A549 (cell line): ENCODE data around the gene KIF5C. TPM values are rescaled to one million over a fixed set of nuclear protein-coding genes. Genes with fewer than 3 reads are reported as not detected.

ENCODE experiments used
- ATAC-seq, 2 experiments: fragments of 200-7000 bp in 1 of 2; fragments of >200 bp in 1 of 2; cut with Nextera tagmentation in 1 of 2; cut with Tn5 transposase in 1 of 2; 3 replicates each; pipeline versions ENCODE4 v1.8.0 to v1.9.1; 2018 to 2020; ENCODE audit warnings: mild to moderate bottlenecking in 1 of 2, moderate library complexity in 1 of 2
- CTCF ChIA-PET: fragments of 300-600 bp; sonication (Branson Sonifier 250); formaldehyde crosslinking; extraction: SDS; loops from one replicate; lab custom pipeline; 2021; ENCODE audit warnings: antibody characterized with exemption, inconsistent platforms; lab: Yijun Ruan, JAX
- POLR2A ChIA-PET: fragments of 350-600 bp; formaldehyde crosslinking; extraction: SDS; loops from one replicate; lab custom pipeline; 2021; ENCODE audit warnings: antibody characterized with exemption, inconsistent platforms; lab: Yijun Ruan, JAX
- DNase-seq, 2 experiments: peaks; one replicate each; pipeline versions ENCODE4 v3.0.0 to v3.0.0-alpha.2; 2011 to 2016; ENCODE audit warnings: low read depth in 1 of 2, low spot score in 1 of 2
- FAIRE-seq: peaks from 2 replicates; lab custom pipeline; 2011; peaks lifted over from hg19 to GRCh38; lab: Jason Lieb, UNC
- H3K27ac ChIP-seq, 2 experiments: fragments of >200 bp; sonication (Bioruptor Twin); formaldehyde crosslinking; 3 replicates each; pipeline ENCODE4 v1.5.1; 2016 to 2017
- H3K4me1 ChIP-seq: fragments of >200 bp; sonication (Bioruptor Twin); formaldehyde crosslinking; 3 replicates; pipeline ENCODE4 v1.6.1; 2016
- H3K4me2 ChIP-seq: fragments of >200 bp; sonication (Bioruptor Twin); formaldehyde crosslinking; 3 replicates; pipeline ENCODE4 v1.6.1; 2016
- H3K4me3 ChIP-seq: fragments of >200 bp; sonication (Bioruptor Twin); formaldehyde crosslinking; 3 replicates; pipeline ENCODE4 v1.5.1; 2016
- H3K9me3 ChIP-seq: fragments of >200 bp; sonication (Bioruptor Twin); formaldehyde crosslinking; 3 replicates; pipeline ENCODE4 v1.6.1; 2016
- BHLHE40 ChIP-seq: IDR thresholded peaks from 2 replicates; pipeline ENCODE4 v1.6.1; 2012; ENCODE audit warnings: low read depth, low read length, inconsistent platforms
- CBX2 ChIP-seq: fragments of 200-600 bp; sonication (generic); IDR thresholded peaks from 2 replicates; pipeline ENCODE4 v1.6.1; 2016; ENCODE audit warnings: low read depth, mild to moderate bottlenecking, borderline replicate concordance
- CBX8 ChIP-seq: fragments of 200-600 bp; sonication (generic); IDR thresholded peaks from 2 replicates; pipeline ENCODE4 v1.6.1; 2016
- CEBPB ChIP-seq, 2 experiments: fragments of >200 bp in 1 of 2; sonication (Bioruptor Twin) in 1 of 2; formaldehyde crosslinking in 1 of 2; IDR thresholded peaks; 2 replicates each; pipeline ENCODE4 v1.6.1; 2012 to 2016
- CHD2 ChIP-seq: fragments of 150-350 bp; IDR thresholded peaks from 2 replicates; pipeline ENCODE4 v1.6.1; 2014; ENCODE audit warnings: low read length; ENCODE audit not compliant: partially characterized antibody
- CHD4 ChIP-seq: fragments of 200-600 bp; sonication (generic); IDR thresholded peaks from 2 replicates; pipeline ENCODE4 v1.6.1; 2016; ENCODE audit warnings: antibody characterized with exemption, mild to moderate bottlenecking, borderline replicate concordance
- EHF ChIP-seq: fragments of 250-450 bp; sonication (Bioruptor Pico); IDR thresholded peaks from 2 replicates; pipeline ENCODE4 v1.5.0; 2020; ENCODE audit warnings: mild to moderate bottlenecking
- EHMT2 ChIP-seq: fragments of 200-600 bp; sonication (generic); IDR thresholded peaks from 2 replicates; pipeline ENCODE4 v1.6.1; 2016; ENCODE audit warnings: antibody characterized with exemption, low read depth, mild to moderate bottlenecking, moderate library complexity
- EP300 ChIP-seq, 2 experiments: fragments of >200 bp; sonication (Bioruptor Twin); formaldehyde crosslinking; IDR thresholded peaks; 2 replicates in 1 of 2; 3 replicates in 1 of 2; pipeline ENCODE4 v1.6.1; 2016 to 2017
- FOSL2 ChIP-seq, 2 experiments: fragments of 450-650 bp in 1 of 2; fragments of >200 bp in 1 of 2; sonication (Bioruptor Twin) in 1 of 2; formaldehyde crosslinking; IDR thresholded peaks; 2 replicates each; pipeline versions ENCODE4 v1.5.0 to v1.6.1; 2016 to 2020; ENCODE audit warnings: mild to moderate bottlenecking in 1 of 2, moderate library complexity in 1 of 2
- FOXS1 ChIP-seq: fragments of 250-450 bp; sonication (Bioruptor Pico); IDR thresholded peaks from 2 replicates; pipeline ENCODE4 v1.5.0; 2020; ENCODE audit warnings: mild to moderate bottlenecking, moderate library complexity
- GATA3 ChIP-seq: IDR thresholded peaks from 2 replicates; pipeline ENCODE4 v1.6.1; 2012; ENCODE audit warnings: borderline replicate concordance
- HOXA7 ChIP-seq: fragments of 250-450 bp; sonication (Bioruptor Pico); IDR thresholded peaks from 2 replicates; pipeline ENCODE4 v1.5.0; 2020; ENCODE audit warnings: mild to moderate bottlenecking, moderate library complexity
- JUN ChIP-seq, 2 experiments: fragments of >200 bp; sonication (Bioruptor Twin); formaldehyde crosslinking; IDR thresholded peaks; 2 replicates in 1 of 2; 3 replicates in 1 of 2; pipeline ENCODE4 v1.6.1; 2016 to 2017
- KDM1A ChIP-seq: fragments of 200-600 bp; sonication (generic); IDR thresholded peaks from 2 replicates; pipeline ENCODE4 v1.6.1; 2016; ENCODE audit warnings: low read depth, mild to moderate bottlenecking
- MAFK ChIP-seq: fragments of 450-650 bp; IDR thresholded peaks from 2 replicates; pipeline ENCODE4 v1.6.1; 2014; ENCODE audit not compliant: partially characterized antibody
- MAZ ChIP-seq: fragments of 150-350 bp; IDR thresholded peaks from 2 replicates; pipeline ENCODE4 v1.6.1; 2014; ENCODE audit warnings: antibody characterized with exemption, low read depth, low read length, borderline replicate concordance
- MYC ChIP-seq: IDR thresholded peaks from 2 replicates; pipeline ENCODE4 v1.6.1; 2012; ENCODE audit warnings: mild to moderate bottlenecking, inconsistent platforms, low read length, improper control_type of control experiment, borderline replicate concordance
- PHF8 ChIP-seq: fragments of 200-600 bp; sonication (generic); IDR thresholded peaks from 2 replicates; pipeline ENCODE4 v1.6.1; 2016; ENCODE audit warnings: low read depth, mild to moderate bottlenecking, antibody characterized with exemption, moderate library complexity, borderline replicate concordance
- POLR2A ChIP-seq: IDR thresholded peaks from 2 replicates; pipeline ENCODE4 v1.6.1; 2012; ENCODE audit warnings: mild to moderate bottlenecking, low read length
- POLR2AphosphoS2 ChIP-seq: conservative IDR thresholded peaks from 2 replicates; pipeline ENCODE4 v1.6.1; 2012; ENCODE audit warnings: low read length, improper control_type of control experiment, inconsistent platforms
- RAD21 ChIP-seq, 2 experiments: fragments of >200 bp in 1 of 2; sonication (Bioruptor Twin) in 1 of 2; formaldehyde crosslinking in 1 of 2; IDR thresholded peaks in 1 of 2; conservative IDR thresholded peaks in 1 of 2; 2 replicates in 1 of 2; 3 replicates in 1 of 2; pipeline ENCODE4 v1.6.1; 2012 to 2018; ENCODE audit warnings: inconsistent platforms in 1 of 2
- RARB ChIP-seq: fragments of 250-450 bp; sonication (Bioruptor Pico); IDR thresholded peaks from 2 replicates; pipeline ENCODE4 v1.8.0; 2021; ENCODE audit warnings: mild to moderate bottlenecking, moderate library complexity
- RCOR1 ChIP-seq: fragments of 150-350 bp; IDR thresholded peaks from 2 replicates; pipeline ENCODE4 v1.6.1; 2014; ENCODE audit warnings: antibody characterized with exemption, low read length, low read depth
- RNF2 ChIP-seq: fragments of 200-600 bp; sonication (generic); IDR thresholded peaks from 2 replicates; pipeline ENCODE4 v1.6.1; 2016; ENCODE audit warnings: low read depth, mild to moderate bottlenecking, antibody characterized with exemption, moderate library complexity, borderline replicate concordance
- SMC3 ChIP-seq: fragments of >200 bp; sonication (Bioruptor Twin); formaldehyde crosslinking; IDR thresholded peaks from 3 replicates; pipeline ENCODE4 v1.6.1; 2018; ENCODE audit warnings: inconsistent platforms
- TFCP2L1 ChIP-seq: fragments of 250-450 bp; sonication (Bioruptor Pico); IDR thresholded peaks from 2 replicates; pipeline ENCODE4 v1.5.0; 2021; ENCODE audit warnings: mild to moderate bottlenecking
- TP53 ChIP-seq: fragments of 250-450 bp; sonication (Bioruptor Pico); IDR thresholded peaks from 2 replicates; pipeline ENCODE4 v1.5.0; 2021; ENCODE audit warnings: mild to moderate bottlenecking, moderate library complexity
- WGBS: methylation state at CpG from one replicate; pipeline ENCODE4 v1.1.6; 2017; ENCODE audit errors: missing lambda C conversion rate; 5-methylcytosine and 5-hydroxymethylcytosine counted together
- polyA plus RNA-seq, 4 experiments: library from polyadenylated mRNA; depleted of rRNA in 3 of 4; stranded (reverse); fragments of >200 nt; fragmentation: RNase III in 1 of 4; extraction: RNeasy Plus Mini Kit Qiagen cat#74134 plus additional on column Dnase treatment in 1 of 4; gene quantifications; 2 replicates in 3 of 4; 3 replicates in 1 of 4; pipeline ENCODE4 v1.2.3, GENCODE V29; 2011 to 2017
- TF ChIP-seq, protein P1 (sequence below): fragments of >200 bp; sonication (Bioruptor Twin); formaldehyde crosslinking; IDR thresholded peaks from 2 replicates; pipeline ENCODE4 v1.6.1; 2016
- TF ChIP-seq, protein P2 (sequence below): IDR thresholded peaks from 2 replicates; pipeline ENCODE4 v1.6.1; 2012; ENCODE audit warnings: low read depth, borderline replicate concordance

KIF5C gene
- polyA plus RNA-seq, 2 of the 4 experiments (the other 2 are of a cell fraction), result 0.27 to 0.30 TPM

DNA sequence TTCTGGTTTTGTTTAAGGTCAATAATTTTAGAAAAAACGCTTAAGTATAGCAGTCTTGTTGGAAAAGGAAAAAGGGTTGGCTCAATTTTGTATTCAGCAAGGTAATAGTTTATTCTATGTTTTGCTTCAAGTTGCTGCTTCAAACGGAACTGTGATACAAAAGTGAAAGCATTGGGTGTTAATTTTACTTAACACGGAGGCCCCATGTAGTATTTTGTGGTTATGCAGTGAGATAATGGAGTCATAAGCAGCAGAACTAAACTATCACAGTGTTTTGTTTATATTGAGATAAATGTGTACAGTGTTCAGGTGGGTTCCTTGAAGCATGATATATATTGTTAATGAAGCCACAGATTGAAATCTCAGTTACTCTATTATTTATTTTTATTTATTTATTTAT lies 96.5 kb downstream of the KIF5C start:
- no peak for TF ChIP-seq BHLHE40
- TF ChIP-seq CBX8, result no peak
- TF ChIP-seq EHMT2, result no peak
- no peak for TF ChIP-seq MYC
- TF ChIP-seq MAFK, result no peak
- TF ChIP-seq GATA3, result no peak
- no peak for TF ChIP-seq CBX2
- no peak for TF ChIP-seq FOXS1 (CRISPR knock-in tag)
- no peak for TF ChIP-seq TP53
- no peak for TF ChIP-seq JUN (IDR thresholded peaks at IDR 0.05)
- TF ChIP-seq KDM1A, result no peak
- TF ChIP-seq EHF, result no peak
- no peak for TF ChIP-seq POLR2AphosphoS2
- TF ChIP-seq PHF8, result no peak
- no peak for TF ChIP-seq RARB (CRISPR knock-in tag)
- no peak for TF ChIP-seq EP300 (IDR thresholded peaks at IDR 0.05)
- TF ChIP-seq CHD2, result no peak
- no peak for TF ChIP-seq FOSL2 (IDR thresholded peaks at IDR 0.05)
- TF ChIP-seq FOSL2 (CRISPR knock-in tag; IDR thresholded peaks at IDR 0.05), result no peak
- TF ChIP-seq, all 56 proteins: peak for 0
- ATAC-seq (no peak), FAIRE-seq (no peak), DNase-seq (no peak)
- Histone ChIP-seq H3K4me3 (no peak overlapping the region), H3K9me3 (no peaks in the 10 kb centered on the region), H3K27ac (no peak overlapping the region), H3K4me2 (no peak overlapping the region), H3K4me1 (no peaks in the 10 kb centered on the region)
- CTCF ChIA-PET, result no interaction called here
- POLR2A ChIA-PET, result no interaction called here
- WGBS, result 9% methylated on average over 3 of the region's 3 CpGs

DNA sequence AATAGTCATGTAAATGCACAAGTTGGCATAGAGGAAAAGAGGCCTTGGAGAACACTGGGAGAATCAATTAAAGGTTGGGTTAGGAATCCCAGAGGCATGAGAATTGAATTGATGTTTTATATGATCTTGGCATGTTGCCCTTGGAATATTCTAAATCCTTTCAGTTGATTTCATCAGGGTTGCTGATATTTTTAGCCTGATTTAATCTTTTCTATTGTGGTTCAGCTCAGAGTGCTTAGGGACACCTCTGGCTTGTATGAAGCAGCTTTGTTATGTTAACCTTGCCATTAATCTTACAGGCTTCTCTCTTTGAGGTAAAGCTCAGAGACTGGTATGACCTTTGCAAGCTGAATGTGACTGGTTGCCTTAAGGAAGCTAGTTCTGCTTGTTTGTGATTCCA lies 99.1 kb downstream of the KIF5C start:
- CTCF ChIA-PET, result interaction anchor here (1.4 to 1.5 kb wide), 2 partner anchors 16 to 44 kb away, joined by 4 to 6 read pairs; no protein-coding TSS in a partner anchor
- no peak for TF ChIP-seq RAD21 (conservative IDR thresholded peaks at IDR 0.05 in 1 of 2, IDR thresholded peaks at IDR 0.05 in 1 of 2)
- no peak for TF ChIP-seq RCOR1
- no peak for TF ChIP-seq CEBPB (IDR thresholded peaks at IDR 0.05)
- no peak for TF ChIP-seq RNF2
- TF ChIP-seq MAZ, result no peak
- no peak for TF ChIP-seq FOSL2 (IDR thresholded peaks at IDR 0.05)
- TF ChIP-seq FOSL2 (CRISPR knock-in tag; IDR thresholded peaks at IDR 0.05), result no peak
- no peak for TF ChIP-seq BHLHE40
- TF ChIP-seq GATA3, result no peak
- TF ChIP-seq SMC3, result no peak
- TF ChIP-seq, protein P1, sequence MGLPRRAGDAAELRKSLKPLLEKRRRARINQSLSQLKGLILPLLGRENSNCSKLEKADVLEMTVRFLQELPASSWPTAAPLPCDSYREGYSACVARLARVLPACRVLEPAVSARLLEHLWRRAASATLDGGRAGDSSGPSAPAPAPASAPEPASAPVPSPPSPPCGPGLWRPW, result no peak
- TF ChIP-seq TFCP2L1 (CRISPR knock-in tag), result no peak
- TF ChIP-seq MYC, result no peak
- H3K4me1 ChIP-seq, result no peaks in the 10 kb centered on the region
- H3K27ac ChIP-seq, result no peak overlapping the region
- H3K9me3 ChIP-seq, result no peaks in the 10 kb centered on the region
- no peak overlapping the region for H3K4me2 ChIP-seq
- H3K4me3 ChIP-seq, result no peak overlapping the region
- DNase-seq, result no peak
- FAIRE-seq, result no peak
- ATAC-seq, result no peak
- POLR2A ChIA-PET, result no interaction called here

DNA sequence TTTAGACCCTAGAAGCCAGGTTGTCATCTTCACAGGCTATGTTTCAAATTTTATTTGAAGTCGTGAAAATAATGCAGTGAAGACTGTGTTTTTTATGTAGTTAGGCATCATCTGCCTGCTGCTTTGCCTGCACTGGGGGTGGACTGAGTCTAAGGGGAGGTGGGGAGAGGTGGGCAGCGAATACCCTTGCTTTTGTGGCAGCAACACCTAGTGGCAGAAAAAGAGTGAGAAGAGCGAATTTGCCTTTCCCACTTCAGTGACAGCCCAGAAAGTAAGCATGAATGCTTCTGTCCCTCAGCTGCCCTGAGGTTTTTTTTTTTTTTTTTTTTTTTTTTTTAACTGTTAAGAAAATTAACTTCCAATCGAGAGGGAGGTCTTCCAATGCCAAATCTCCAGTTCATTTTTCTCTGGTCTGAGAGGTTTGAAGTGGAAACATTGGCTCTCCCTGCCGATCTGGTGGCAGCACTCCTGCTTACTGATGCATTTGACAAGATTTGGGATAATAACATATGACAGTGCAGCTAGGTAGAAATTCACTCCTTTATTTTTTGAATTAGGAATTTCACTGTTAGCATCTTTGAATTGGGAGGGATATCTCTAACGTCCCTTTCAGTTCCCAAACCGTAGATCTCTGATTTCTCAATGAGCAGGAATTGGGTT lies 103.1 kb downstream of the KIF5C start:
- H3K9me3 ChIP-seq, result no peaks in the 10 kb centered on the region
- POLR2A ChIA-PET, result no interaction called here
- H3K4me1 ChIP-seq, result no peaks in the 10 kb centered on the region
- no peak overlapping the region for H3K4me2 ChIP-seq
- H3K4me3 ChIP-seq, result no peak overlapping the region
- CTCF ChIA-PET, result interaction anchor here (1.5 kb wide), 1 partner anchor 12 kb away, joined by 5 read pairs; no protein-coding TSS in a partner anchor
- no peak for FAIRE-seq
- no peak for DNase-seq
- no peak for TF ChIP-seq HOXA7 (CRISPR knock-in tag)
- TF ChIP-seq POLR2A, result no peak
- TF ChIP-seq BHLHE40, result no peak
- TF ChIP-seq, protein P2, sequence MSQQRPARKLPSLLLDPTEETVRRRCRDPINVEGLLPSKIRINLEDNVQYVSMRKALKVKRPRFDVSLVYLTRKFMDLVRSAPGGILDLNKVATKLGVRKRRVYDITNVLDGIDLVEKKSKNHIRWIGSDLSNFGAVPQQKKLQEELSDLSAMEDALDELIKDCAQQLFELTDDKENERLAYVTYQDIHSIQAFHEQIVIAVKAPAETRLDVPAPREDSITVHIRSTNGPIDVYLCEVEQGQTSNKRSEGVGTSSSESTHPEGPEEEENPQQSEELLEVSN, result no peak
- no peak for TF ChIP-seq JUN (IDR thresholded peaks at IDR 0.05)
- no peak for TF ChIP-seq CHD4
- no peak for TF ChIP-seq RARB (CRISPR knock-in tag)
- TF ChIP-seq, all 56 proteins: peak for 0
- WGBS, result 7% methylated on average over 7 of the region's 7 CpGs
- no peak overlapping the region for H3K27ac ChIP-seq
- 0 out of 6 replicates have a peak, but pooled peaks of 1 of the 2 experiments have one; percentile 28 for ATAC-seq
